ENCODE measurements around the gene ARSB.

Gene ARSB

GRCh38 chr5:78731884-78732283 lies 253.2 kb downstream of the ARSB start:
- TF ChIP-seq REST (IDR thresholded peaks at IDR 0.05; ENCODE audit: insufficient read depth in 1 of 2, low read depth in 2 of 2, low read length in 2 of 2) (no peak), POLR2AphosphoS5 (IDR thresholded peaks at IDR 0.05; ENCODE audit: low read depth, low read length) (no peak), SIN3A (IDR thresholded peaks at IDR 0.05; ENCODE audit: borderline replicate concordance, insufficient read depth, low read length) (no peak), TAF1 (IDR thresholded peaks at IDR 0.05; ENCODE audit: borderline replicate concordance, insufficient read depth, low read length) (no peak), FOXP2 (optimal IDR thresholded peaks at IDR 0.05; ENCODE audit: borderline replicate concordance, extremely low read depth, extremely low read length, insufficient read depth) (no peak)

- TF ChIP-seq FOXP2 (optimal IDR thresholded peaks at IDR 0.05; ENCODE audit: borderline replicate concordance, extremely low read depth, extremely low read length, insufficient read depth) (no peak), REST (IDR thresholded peaks at IDR 0.05; ENCODE audit: insufficient read depth in 1 of 2, low read depth in 2 of 2, low read length in 2 of 2) (no peak), TAF1 (IDR thresholded peaks at IDR 0.05; ENCODE audit: borderline replicate concordance, insufficient read depth, low read length) (no peak), POLR2AphosphoS5 (IDR thresholded peaks at IDR 0.05; ENCODE audit: low read depth, low read length) (no peak), SIN3A (IDR thresholded peaks at IDR 0.05; ENCODE audit: borderline replicate concordance, insufficient read depth, low read length) (no peak)
Observed at GRCh38 chr5:78730300-78731094, 254.6 kb downstream of the ARSB start.

GRCh38 chr5:78727786-78728761 lies 257.0 kb downstream of the ARSB start:
- TF ChIP-seq SIN3A (IDR thresholded peaks at IDR 0.05; ENCODE audit: borderline replicate concordance, insufficient read depth, low read length): no peak
- no peak for TF ChIP-seq TAF1 (IDR thresholded peaks at IDR 0.05; ENCODE audit: borderline replicate concordance, insufficient read depth, low read length)
- no peak for TF ChIP-seq POLR2AphosphoS5 (IDR thresholded peaks at IDR 0.05; ENCODE audit: low read depth, low read length)
- TF ChIP-seq REST (IDR thresholded peaks at IDR 0.05; ENCODE audit: insufficient read depth in 1 of 2, low read depth in 2 of 2, low read length in 2 of 2): no peak
- TF ChIP-seq FOXP2 (optimal IDR thresholded peaks at IDR 0.05; ENCODE audit: borderline replicate concordance, extremely low read depth, extremely low read length, insufficient read depth): no peak

Data from PFSK-1 (cell line).